IMR-90 (cell line): ENCODE results near the gene GRN. TPM values are rescaled to one million over a fixed set of nuclear protein-coding genes. Genes with fewer than 3 reads are reported as not detected.

Source experiments
- ATAC-seq: fragments of 200-7000 bp; cut with Tn5 transposase; 2 replicates; pipeline ENCODE4 v1.9.1; 2020; ENCODE audit warnings: low read depth, mild to moderate bottlenecking, moderate library complexity
- BruUV-seq: library from RNA; stranded (reverse); fragments of 400-500 nt; replicated peaks from 2 replicates; lab custom pipeline; 2021; lab: Mats Ljungman, UMichigan
- CTCF ChIA-PET: fragments of 300-600 bp; formaldehyde crosslinking; extraction: SDS; loops from one replicate; lab custom pipeline; 2021; ENCODE audit warnings: antibody characterized with exemption; lab: Yijun Ruan, JAX
- POLR2A ChIA-PET: fragments of 300-600 bp; sonication (Branson Sonifier 250); formaldehyde crosslinking; loops from one replicate; lab custom pipeline; 2022; ENCODE audit warnings: antibody characterized with exemption; ENCODE audit not compliant: unreplicated experiment; lab: Charles Lee
- DNase-seq: peaks from one replicate; pipeline ENCODE4 v3.0.0; 2013
- H2AFZ ChIP-seq: replicated peaks from 2 replicates; pipeline ENCODE3; 2013; ENCODE audit warnings: low read length, mild to moderate bottlenecking; ENCODE audit not compliant: poor library complexity
- H2AK5ac ChIP-seq: 2 replicates; pipeline ENCODE4 v1.6.1; 2013; ENCODE audit warnings: low read depth, low read length, inconsistent platforms
- H2AK9ac ChIP-seq: replicated peaks from 2 replicates; pipeline ENCODE3; 2013; ENCODE audit warnings: mild to moderate bottlenecking, low read depth, low read length, moderate library complexity; ENCODE audit not compliant: poor library complexity
- H2BK120ac ChIP-seq: 2 replicates; pipeline ENCODE4 v1.6.1; 2013; ENCODE audit warnings: low read depth, low read length, inconsistent platforms
- H2BK15ac ChIP-seq: 3 replicates; pipeline ENCODE4 v1.6.1; 2013; ENCODE audit warnings: low read depth, low read length, inconsistent platforms
- H2BK20ac ChIP-seq: 2 replicates; pipeline ENCODE4 v1.6.1; 2013; ENCODE audit warnings: low read depth, mild to moderate bottlenecking, inconsistent platforms, low read length, moderate library complexity
- H2BK5ac ChIP-seq: 2 replicates; pipeline ENCODE4 v1.6.1; 2013; ENCODE audit warnings: mild to moderate bottlenecking, low read depth, low read length, inconsistent platforms; ENCODE audit not compliant: poor library complexity, severe bottlenecking
- H3K14ac ChIP-seq: replicated peaks from 2 replicates; pipeline ENCODE4 v1.6.1; 2013; ENCODE audit warnings: low read depth, low read length, inconsistent platforms
- H3K18ac ChIP-seq: 2 replicates; pipeline ENCODE4 v1.6.1; 2013; ENCODE audit warnings: low read depth, low read length, control low read depth
- H3K23ac ChIP-seq: 2 replicates; pipeline ENCODE4 v1.6.1; 2013; ENCODE audit warnings: low read depth, low read length, inconsistent platforms
- H3K27ac ChIP-seq: 2 replicates; pipeline ENCODE4 v1.5.1; 2013; ENCODE audit warnings: mild to moderate bottlenecking, control low read depth, low read length; ENCODE audit not compliant: insufficient read depth
- H3K27me3 ChIP-seq: 2 replicates; pipeline ENCODE4 v1.6.1; 2013; ENCODE audit warnings: low read length; ENCODE audit not compliant: control insufficient read depth, insufficient read depth
- H3K36me3 ChIP-seq: 2 replicates; pipeline ENCODE4 v1.6.1; 2013; ENCODE audit warnings: low read length, mixed read lengths; ENCODE audit not compliant: control insufficient read depth, insufficient read depth
- H3K4ac ChIP-seq: 2 replicates; pipeline ENCODE4 v1.6.1; 2013; ENCODE audit warnings: low read depth, low read length, inconsistent platforms
- H3K4me1 ChIP-seq: 2 replicates; pipeline ENCODE4 v1.6.1; 2013; ENCODE audit warnings: low read length, mixed read lengths; ENCODE audit not compliant: control insufficient read depth, insufficient read depth
- H3K4me2 ChIP-seq: 2 replicates; pipeline ENCODE4 v1.6.1; 2013; ENCODE audit warnings: low read depth, mild to moderate bottlenecking, control low read depth, low read length, moderate library complexity
- H3K4me3 ChIP-seq: 2 replicates; pipeline ENCODE4 v1.5.1; 2013; ENCODE audit warnings: low read depth, mild to moderate bottlenecking, control low read depth, low read length, moderate library complexity; ENCODE audit not compliant: insufficient read depth
- H3K56ac ChIP-seq: 2 replicates; pipeline ENCODE4 v1.6.1; 2013; ENCODE audit warnings: low read length, inconsistent platforms; ENCODE audit not compliant: insufficient read depth; ENCODE audit errors: extremely low read depth
- H3K79me1 ChIP-seq, 2 experiments: 2 replicates each; pipeline ENCODE4 v1.6.1; 2013; ENCODE audit warnings: low read length in 2 of 2, inconsistent platforms in 1 of 2, low read depth in 1 of 2
- H3K9ac ChIP-seq: 2 replicates; pipeline ENCODE4 v1.6.1; 2013; ENCODE audit warnings: low read depth, low read length, control low read depth
- H3K9me1 ChIP-seq: 2 replicates; pipeline ENCODE4 v1.6.1; 2013; ENCODE audit warnings: low read length, inconsistent platforms; ENCODE audit not compliant: insufficient read depth
- H3K9me3 ChIP-seq: 2 replicates; pipeline ENCODE4 v1.6.1; 2013; ENCODE audit warnings: low read length; ENCODE audit not compliant: control insufficient read depth, insufficient read depth
- H4K20me1 ChIP-seq: 2 replicates; pipeline ENCODE4 v1.6.1; 2013; ENCODE audit warnings: low read length, inconsistent platforms; ENCODE audit not compliant: insufficient read depth
- H4K5ac ChIP-seq: 2 replicates; pipeline ENCODE4 v1.6.1; 2013; ENCODE audit warnings: mild to moderate bottlenecking, low read depth, low read length, control low read depth
- H4K8ac ChIP-seq, 2 experiments: 2 replicates each; pipeline ENCODE4 v1.6.1; 2013; ENCODE audit warnings: low read depth in 2 of 2, low read length in 2 of 2, control low read depth in 1 of 2, inconsistent platforms in 1 of 2
- H4K91ac ChIP-seq: 2 replicates; pipeline ENCODE4 v1.6.1; 2013; ENCODE audit warnings: low read depth, low read length, inconsistent platforms; ENCODE audit not compliant: insufficient read depth
- CHD1 ChIP-seq: IDR thresholded peaks from 2 replicates; pipeline ENCODE4 v1.6.1; 2012; ENCODE audit warnings: low read depth, low read length, improper control_type of control experiment
- FOS ChIP-seq: fragments of 150-350 bp; IDR thresholded peaks from 2 replicates; pipeline ENCODE4 v1.6.1; 2016; ENCODE audit warnings: low read depth, low read length
- NFE2L2 ChIP-seq: fragments of 150-350 bp; IDR thresholded peaks from 2 replicates; pipeline ENCODE4 v1.6.1; 2016; ENCODE audit warnings: low read depth, mild to moderate bottlenecking, low read length
- POLR2A ChIP-seq: IDR thresholded peaks from 2 replicates; pipeline ENCODE4 v1.6.1; 2012; ENCODE audit warnings: mild to moderate bottlenecking, low read depth, low read length
- SMC3 ChIP-seq: fragments of 150-350 bp; IDR thresholded peaks from 2 replicates; pipeline ENCODE4 v1.6.1; 2016; ENCODE audit warnings: low read depth, mild to moderate bottlenecking, antibody characterized with exemption, low read length, moderate library complexity
- WGBS, 2 experiments: methylation state at CpG; one replicate each; pipeline versions ENCODE4 v1.1.5 to v1.1.7; 2013; ENCODE audit warnings: missing lambda C conversion rate in 2 of 2; ENCODE audit not compliant: insufficient read length in 1 of 2; ENCODE audit errors: extremely low coverage in 2 of 2; 5-methylcytosine and 5-hydroxymethylcytosine counted together
- dilution Hi-C: fragments of 300-500 bp; cut with HindIII; formaldehyde crosslinking; loops from one replicate; pipeline ENCODE4 v1.14.3; 2018; ENCODE audit warnings: low sequenced_read_pairs; ENCODE audit not compliant: unreplicated experiment
- in situ Hi-C: fragments of 300-500 bp; cut with MboI; formaldehyde crosslinking; loops from 3 replicates; pipeline ENCODE4 v1.14.3; 2019; ENCODE audit warnings: low sequenced_read_pairs, inconsistent platforms, mixed read lengths
- intact Hi-C: fragments of 100-400 bp; cut with micrococcal nuclease; formaldehyde crosslinking; loops from 2 replicates; pipeline ENCODE4 v1.10.0; 2022
- polyA plus RNA-seq, 3 experiments: library from polyadenylated mRNA; depleted of rRNA; stranded (reverse); fragments of >200 nt; gene quantifications; 2 replicates each; pipeline ENCODE4 v1.2.3, GENCODE V29; 2012; ENCODE audit warnings: low replicate concordance in 1 of 3
- total RNA-seq: library from RNA; depleted of rRNA; stranded (reverse); fragments of >200 nt; gene quantifications from 2 replicates; pipeline ENCODE4 v1.2.3, GENCODE V29; 2012
- TF ChIP-seq, protein P1 (sequence below): fragments of 150-350 bp; IDR thresholded peaks from 2 replicates; pipeline ENCODE4 v1.6.1; 2016; ENCODE audit warnings: low read depth, mild to moderate bottlenecking, low read length, moderate library complexity, borderline replicate concordance

GRN gene
- total and polyA plus RNA-seq, 2 of the 4 experiments (the other 2 are of a cell fraction): 38.9 to 494 TPM

DNA sequence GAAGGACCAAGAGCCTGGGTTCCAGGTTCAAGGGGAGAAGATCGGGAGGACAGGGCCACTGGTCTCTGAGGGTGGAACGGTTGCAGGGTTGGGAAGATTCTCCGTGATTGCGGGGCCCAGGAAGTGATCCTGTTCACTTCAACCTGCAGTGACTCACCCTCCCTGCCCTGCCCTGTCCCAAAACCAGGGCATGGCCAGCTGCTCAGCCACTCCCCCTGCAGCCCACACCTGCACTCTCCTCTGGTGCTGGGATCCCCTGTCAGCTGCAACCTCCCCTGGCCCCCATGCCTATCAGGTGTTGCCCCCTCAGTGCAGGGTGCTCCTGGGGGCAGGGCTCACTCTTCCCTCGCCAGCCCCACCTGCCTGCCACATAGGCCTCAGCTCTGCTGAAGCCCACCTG lies 35.6 kb upstream of the GRN start:
- in situ Hi-C loops: no loop called here

More for the DNA sequence above, 35.6 kb upstream of the GRN start:
- Histone ChIP-seq H2BK20ac (no peak overlapping the region), H3K36me3 (no peaks in the 10 kb centered on the region), H3K4ac (no peak overlapping the region), H2BK15ac (no peak overlapping the region), H4K5ac (no peak overlapping the region), H3K27ac (no peak overlapping the region), H4K8ac (no peak overlapping the region), H4K20me1 (no peaks in the 10 kb centered on the region), H3K14ac (no peak overlapping the region), H3K18ac (no peak overlapping the region), H3K4me2 (no peak overlapping the region), H3K79me1 (no peaks in the 10 kb centered on the region), H2BK120ac (no peak overlapping the region), H3K27me3 (peaks cover 53% of the 10 kb centered on the region), H3K9me1 (no peaks in the 10 kb centered on the region), H4K91ac (no peak overlapping the region), H2AK9ac (no peak overlapping the region), H2AFZ (peak overlapping the region; percentile 23), H3K9ac (no peak overlapping the region), H3K23ac (no peak overlapping the region), H3K4me1 (peaks cover 4% of the 10 kb centered on the region; the same call in 1 of the 2 replicates), H3K56ac (no peak overlapping the region), H2BK5ac (no peak overlapping the region), H3K9me3 (no peaks in the 10 kb centered on the region), H2AK5ac (no peak overlapping the region), H3K4me3 (no peak overlapping the region)
- ChIA-PET POLR2A (no interaction called here), CTCF (no interaction called here)
- WGBS, 2 experiments: no CpG with 5 or more reads among the region's 5 CpGs
- ATAC-seq (no peak), DNase-seq (no peak)
- no TSS peak for BruUV-seq
- intact Hi-C loops (loop anchor here (5.0 kb wide), 1 partner anchor 87 kb away; no protein-coding TSS in a partner anchor), dilution Hi-C loops (no loop called here)
- TF ChIP-seq FOS: no peak
- no peak for TF ChIP-seq SMC3
- TF ChIP-seq NFE2L2: no peak
- no peak for TF ChIP-seq POLR2A
- no peak for TF ChIP-seq CHD1
- TF ChIP-seq, protein P1, sequence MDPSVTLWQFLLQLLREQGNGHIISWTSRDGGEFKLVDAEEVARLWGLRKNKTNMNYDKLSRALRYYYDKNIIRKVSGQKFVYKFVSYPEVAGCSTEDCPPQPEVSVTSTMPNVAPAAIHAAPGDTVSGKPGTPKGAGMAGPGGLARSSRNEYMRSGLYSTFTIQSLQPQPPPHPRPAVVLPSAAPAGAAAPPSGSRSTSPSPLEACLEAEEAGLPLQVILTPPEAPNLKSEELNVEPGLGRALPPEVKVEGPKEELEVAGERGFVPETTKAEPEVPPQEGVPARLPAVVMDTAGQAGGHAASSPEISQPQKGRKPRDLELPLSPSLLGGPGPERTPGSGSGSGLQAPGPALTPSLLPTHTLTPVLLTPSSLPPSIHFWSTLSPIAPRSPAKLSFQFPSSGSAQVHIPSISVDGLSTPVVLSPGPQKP: no peak
